Neural progenitor cell (in vitro differentiated cells): Measurements from ENCODE around the gene GNG12. TPM values are rescaled to one million over a fixed set of nuclear protein-coding genes. Genes with fewer than 3 reads are reported as not detected.

Source experiments
- DNase-seq: peaks from one replicate; pipeline ENCODE4 v3.0.0-alpha.2; 2016; ENCODE audit warnings: low spot score
- H2AFZ ChIP-seq: fragments of 200-600 bp; sonication (generic); replicated peaks from 2 replicates; pipeline ENCODE4 v1.6.1; 2016; ENCODE audit warnings: antibody characterized with exemption
- H3F3A ChIP-seq: fragments of 200-600 bp; sonication (generic); 2 replicates; pipeline ENCODE4 v1.6.1; 2016; ENCODE audit warnings: antibody characterized with exemption, low read depth
- H3K27ac ChIP-seq: fragments of 200-600 bp; sonication (generic); 2 replicates; pipeline ENCODE4 v1.5.1; 2016; ENCODE audit warnings: mild to moderate bottlenecking
- H3K27me3 ChIP-seq: fragments of 200-600 bp; sonication (generic); 2 replicates; pipeline ENCODE4 v1.6.1; 2016; ENCODE audit warnings: mild to moderate bottlenecking, moderate library complexity
- H3K36me3 ChIP-seq: fragments of 200-600 bp; sonication (generic); 2 replicates; pipeline ENCODE4 v1.5.1; 2016
- H3K4me1 ChIP-seq: fragments of 200-600 bp; sonication (generic); 2 replicates; pipeline ENCODE4 v1.6.1; 2016; ENCODE audit warnings: mixed run types
- H3K4me2 ChIP-seq: fragments of 200-600 bp; sonication (generic); 2 replicates; pipeline ENCODE4 v1.6.1; 2016
- H3K4me3 ChIP-seq: fragments of 200-600 bp; sonication (generic); 2 replicates; pipeline ENCODE4 v1.5.1; 2016
- H3K79me2 ChIP-seq: fragments of 200-600 bp; sonication (generic); 2 replicates; pipeline ENCODE4 v1.6.1; 2016; ENCODE audit warnings: low read depth
- H3K9ac ChIP-seq: fragments of 200-600 bp; sonication (generic); 2 replicates; pipeline ENCODE4 v1.6.1; 2016
- H3K9me3 ChIP-seq: fragments of 200-600 bp; sonication (generic); 2 replicates; pipeline ENCODE4 v1.5.1; 2016; ENCODE audit warnings: low read depth
- H4K20me1 ChIP-seq: fragments of 200-600 bp; sonication (generic); 2 replicates; pipeline ENCODE4 v1.6.1; 2016; ENCODE audit warnings: low read depth
- H3K27ac Mint-ChIP-seq: 3 replicates; pipeline ENCODE4 v1.8.0; 2021; ENCODE audit warnings: mixed read lengths
- H3K27me3 Mint-ChIP-seq: 2 replicates; pipeline ENCODE4 v1.8.0; 2022; ENCODE audit warnings: low read depth, mild to moderate bottlenecking, inconsistent platforms, moderate library complexity, mixed read lengths; ENCODE audit not compliant: insufficient read depth
- H3K36me3 Mint-ChIP-seq: 3 replicates; pipeline ENCODE4 v1.8.0; 2021; ENCODE audit warnings: mixed read lengths
- H3K4me1 Mint-ChIP-seq: 3 replicates; pipeline ENCODE4 v1.8.0; 2021; ENCODE audit warnings: mixed read lengths
- H3K4me3 Mint-ChIP-seq: 3 replicates; pipeline ENCODE4 v1.8.0; 2021; ENCODE audit warnings: mild to moderate bottlenecking, moderate library complexity, mixed read lengths
- H3K9me3 Mint-ChIP-seq: 3 replicates; pipeline ENCODE4 v1.8.0; 2020; ENCODE audit warnings: mixed read lengths
- CTCF ChIP-seq: fragments of 200-600 bp; sonication (generic); IDR thresholded peaks from 2 replicates; pipeline ENCODE4 v1.5.1; 2017; ENCODE audit warnings: antibody characterized with exemption, mild to moderate bottlenecking
- EZH2 ChIP-seq: fragments of 200-600 bp; sonication (generic); IDR thresholded peaks from 2 replicates; pipeline ENCODE4 v1.6.1; 2017; ENCODE audit warnings: antibody characterized with exemption, mild to moderate bottlenecking, moderate library complexity
- EZH2phosphoT487 ChIP-seq: fragments of 200-600 bp; sonication (generic); IDR thresholded peaks from 2 replicates; pipeline ENCODE4 v1.6.1; 2017; ENCODE audit warnings: antibody characterized with exemption
- total RNA-seq: library from RNA; depleted of rRNA; stranded (reverse); fragments of >200 nt; gene quantifications from 2 replicates; pipeline ENCODE4 v1.2.3, GENCODE V29; 2015; ENCODE audit warnings: low replicate concordance

GNG12 gene
- total RNA-seq, 1 donor from 2014 or later: 44.5 TPM

DNA sequence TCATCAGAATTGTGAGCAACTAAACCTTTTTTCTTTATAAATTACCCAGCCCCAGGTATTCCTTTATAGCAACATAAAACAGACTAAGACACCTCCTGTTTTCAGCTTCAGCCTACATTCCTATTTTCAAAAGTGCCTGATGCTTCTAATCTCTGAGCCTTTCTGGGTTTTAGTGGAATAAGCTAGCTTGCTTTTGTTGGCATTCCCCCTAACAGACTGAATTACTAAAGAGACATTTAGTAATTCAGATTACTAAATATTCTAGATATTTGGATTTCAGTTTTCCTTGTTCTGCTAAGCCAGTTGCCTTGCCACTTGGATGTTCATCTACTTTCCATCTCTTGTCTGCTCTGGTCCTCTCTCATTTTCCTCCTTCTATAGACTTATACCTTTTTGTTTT lies 10.5 kb upstream of the GNG12 start:
- peaks cover 2% of the 10 kb centered on the region for H3K9me3 Mint-ChIP-seq

GRCh38 chr1:67843331-67843730 lies 10.1 kb upstream of the GNG12 start:
- no peaks in the 10 kb centered on the region for H3K36me3 ChIP-seq
- DNase-seq: no peak
- H3K4me2 ChIP-seq: no peak overlapping the region
- no peaks in the 10 kb centered on the region for H4K20me1 ChIP-seq
- TF ChIP-seq EZH2phosphoT487: no peak
- TF ChIP-seq EZH2: no peak
- no peak for TF ChIP-seq CTCF
- no peaks in the 10 kb centered on the region for H3K79me2 ChIP-seq
- peaks cover 2% of the 10 kb centered on the region for H3K9me3 Mint-ChIP-seq
- H3K9me3 ChIP-seq: no peaks in the 10 kb centered on the region
- no peak overlapping the region for H3K4me3 ChIP-seq
- peaks cover 28% of the 10 kb centered on the region for H3K4me1 ChIP-seq
- no peaks in the 10 kb centered on the region for H3K27me3 Mint-ChIP-seq
- no peak overlapping the region for H3K9ac ChIP-seq
- H3K4me1 Mint-ChIP-seq: peaks cover 16% of the 10 kb centered on the region
- H3K27ac ChIP-seq: no peak overlapping the region
- no peaks in the 10 kb centered on the region for H3K27me3 ChIP-seq
- H2AFZ ChIP-seq: no peak overlapping the region
- H3K36me3 Mint-ChIP-seq: no peaks in the 10 kb centered on the region
- H3K27ac Mint-ChIP-seq: no peak overlapping the region
- H3F3A ChIP-seq: peaks cover 7% of the 10 kb centered on the region
- H3K4me3 Mint-ChIP-seq: no peak overlapping the region

More for the DNA sequence above, 10.5 kb upstream of the GNG12 start:
- TF ChIP-seq EZH2 (no peak), EZH2phosphoT487 (no peak), CTCF (no peak)
- no peak for DNase-seq
- peaks cover 13% of the 10 kb centered on the region for H3K4me1 Mint-ChIP-seq
- H3F3A ChIP-seq: peaks cover 7% of the 10 kb centered on the region
- H3K4me3 Mint-ChIP-seq: no peak overlapping the region
- H3K4me2 ChIP-seq: no peak overlapping the region
- H3K27me3 Mint-ChIP-seq: no peaks in the 10 kb centered on the region
- H3K79me2 ChIP-seq: no peaks in the 10 kb centered on the region
- H3K9ac ChIP-seq: no peak overlapping the region
- H3K9me3 ChIP-seq: no peaks in the 10 kb centered on the region
- H3K36me3 ChIP-seq: no peaks in the 10 kb centered on the region
- H3K4me3 ChIP-seq: no peak overlapping the region
- no peaks in the 10 kb centered on the region for H3K36me3 Mint-ChIP-seq
- H4K20me1 ChIP-seq: no peaks in the 10 kb centered on the region
- peaks cover 24% of the 10 kb centered on the region for H3K4me1 ChIP-seq
- no peaks in the 10 kb centered on the region for H3K27me3 ChIP-seq
- H3K27ac ChIP-seq: no peak overlapping the region
- no peak overlapping the region for H3K27ac Mint-ChIP-seq
- no peak overlapping the region for H2AFZ ChIP-seq

DNA sequence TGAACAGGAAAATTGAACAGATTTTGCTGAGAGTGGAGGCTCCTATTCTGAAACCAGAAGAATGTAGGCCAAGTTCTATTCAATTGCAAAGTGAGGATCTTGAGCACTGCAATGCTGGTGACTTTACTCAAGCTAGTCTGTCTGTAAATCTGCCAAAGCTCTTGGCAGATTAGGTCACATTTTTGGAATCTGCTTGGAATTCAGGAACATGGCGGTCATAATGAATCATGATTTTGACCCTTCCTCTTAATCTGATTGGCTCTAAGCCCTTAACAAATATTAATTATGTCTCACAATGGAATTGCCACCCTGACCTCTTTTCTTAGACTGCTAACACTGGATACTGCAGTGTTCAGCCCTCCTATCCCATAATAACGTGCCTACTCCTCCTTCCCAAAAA lies 7.2 kb upstream of the GNG12 start:
- peaks cover 5% of the 10 kb centered on the region for H3K27me3 ChIP-seq
- DNase-seq: no peak
- no peak overlapping the region for H3K4me3 Mint-ChIP-seq
- H3K4me1 Mint-ChIP-seq: peaks cover 22% of the 10 kb centered on the region
- H3K79me2 ChIP-seq: no peaks in the 10 kb centered on the region
- H3K36me3 Mint-ChIP-seq: no peaks in the 10 kb centered on the region
- TF ChIP-seq EZH2phosphoT487 (no peak), EZH2 (no peak), CTCF (no peak)
- H3K4me1 ChIP-seq: peaks cover 54% of the 10 kb centered on the region
- no peaks in the 10 kb centered on the region for H3K36me3 ChIP-seq
- no peaks in the 10 kb centered on the region for H3K27me3 Mint-ChIP-seq
- H3K27ac Mint-ChIP-seq: no peak overlapping the region
- H3K4me2 ChIP-seq: no peak overlapping the region
- H3K9me3 ChIP-seq: no peaks in the 10 kb centered on the region
- no peak overlapping the region for H3K27ac ChIP-seq
- H3K9me3 Mint-ChIP-seq: peaks cover 2% of the 10 kb centered on the region
- H3K4me3 ChIP-seq: no peak overlapping the region
- no peak overlapping the region for H3K9ac ChIP-seq
- peaks cover 14% of the 10 kb centered on the region for H3F3A ChIP-seq
- no peaks in the 10 kb centered on the region for H4K20me1 ChIP-seq
- no peak overlapping the region for H2AFZ ChIP-seq
